HG02571 (cell line): Measurements from ENCODE around the gene TUB.
A peak's percentile ranks its signal among the peaks of the same experiment; 100 is the strongest.

Experiments used
- ATAC-seq: cut with Tn5 transposase; IDR thresholded peaks from one replicate; pipeline ENCODE4 v1.9.1; 2021; ENCODE audit warnings: mild to moderate bottlenecking, moderate library complexity; ENCODE audit not compliant: unreplicated experiment

Gene TUB

DNA sequence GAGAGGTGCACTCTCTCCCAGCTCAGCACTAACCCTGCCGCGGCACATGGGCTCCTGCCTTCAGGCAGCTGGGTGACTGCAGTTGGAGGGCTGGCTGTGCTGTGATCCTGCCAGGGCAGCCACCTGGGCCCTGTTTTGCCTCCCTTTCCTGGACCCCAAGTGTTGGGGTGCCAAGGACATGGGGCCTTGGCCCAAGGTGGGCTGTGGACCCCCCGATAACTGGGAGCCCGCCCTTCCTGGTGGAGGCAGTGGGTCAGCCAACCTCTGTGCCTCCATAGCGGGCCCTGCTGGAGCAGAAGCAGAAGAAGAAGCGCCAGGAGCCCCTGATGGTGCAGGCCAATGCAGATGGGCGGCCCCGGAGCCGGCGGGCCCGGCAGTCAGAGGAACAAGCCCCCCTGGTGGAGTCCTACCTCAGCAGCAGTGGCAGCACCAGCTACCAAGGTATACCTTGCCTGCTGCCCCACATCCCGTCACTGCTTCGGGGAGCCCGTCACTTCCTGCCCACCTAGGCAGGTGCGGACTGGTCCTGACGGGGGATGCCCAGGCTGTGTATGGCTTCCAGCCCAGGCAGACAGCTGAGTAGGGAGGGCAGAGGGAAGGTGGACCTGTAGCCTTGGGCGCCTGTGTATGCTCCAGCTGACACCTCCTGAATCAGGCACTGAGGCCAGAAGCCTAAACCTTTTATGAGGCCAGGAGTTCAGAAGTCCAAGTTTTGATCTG lies 8.9 kb downstream of the TUB start:
- ATAC-seq: no peak

DNA sequence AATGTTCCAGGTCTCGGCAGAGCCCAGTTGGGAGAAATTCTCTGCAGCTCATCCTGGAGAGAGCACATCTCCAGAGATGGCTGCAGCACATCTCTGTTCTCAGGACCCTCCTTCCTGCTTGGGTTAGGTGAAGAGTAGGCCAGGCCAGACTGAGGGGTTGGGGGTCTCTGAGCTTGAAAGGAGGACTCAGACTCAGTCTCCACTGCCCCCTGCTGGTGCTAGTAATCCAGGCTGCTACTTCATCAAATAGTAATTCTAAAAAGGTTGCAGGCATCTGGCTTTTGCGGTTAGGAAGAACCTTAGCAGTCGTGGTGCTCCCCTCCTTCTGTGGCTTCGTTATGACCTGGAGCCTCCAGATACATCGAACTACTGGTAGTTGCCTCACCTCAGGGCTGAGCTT lies 9.7 kb downstream of the TUB start:
- no peak for ATAC-seq

DNA sequence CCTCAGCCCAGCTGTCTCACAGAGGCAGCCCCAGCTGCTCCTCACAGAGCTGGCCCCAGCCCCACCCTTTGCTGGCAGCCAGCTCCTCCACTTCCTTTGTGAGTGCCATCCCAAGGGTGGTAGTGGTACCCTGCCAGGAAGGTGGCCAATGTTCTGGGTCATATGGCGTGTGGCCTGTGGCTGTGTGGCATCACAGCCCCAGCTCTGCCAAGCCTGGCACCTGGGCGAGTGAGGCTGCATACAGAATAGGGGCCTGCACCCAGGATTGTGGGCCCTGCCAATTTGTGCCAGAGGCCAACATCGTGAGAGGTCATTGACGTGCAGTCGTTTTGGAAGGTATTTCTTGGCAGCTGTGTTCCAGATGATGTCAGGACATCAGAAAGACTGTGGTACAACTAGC lies 10.7 kb downstream of the TUB start:
- no peak for ATAC-seq

DNA sequence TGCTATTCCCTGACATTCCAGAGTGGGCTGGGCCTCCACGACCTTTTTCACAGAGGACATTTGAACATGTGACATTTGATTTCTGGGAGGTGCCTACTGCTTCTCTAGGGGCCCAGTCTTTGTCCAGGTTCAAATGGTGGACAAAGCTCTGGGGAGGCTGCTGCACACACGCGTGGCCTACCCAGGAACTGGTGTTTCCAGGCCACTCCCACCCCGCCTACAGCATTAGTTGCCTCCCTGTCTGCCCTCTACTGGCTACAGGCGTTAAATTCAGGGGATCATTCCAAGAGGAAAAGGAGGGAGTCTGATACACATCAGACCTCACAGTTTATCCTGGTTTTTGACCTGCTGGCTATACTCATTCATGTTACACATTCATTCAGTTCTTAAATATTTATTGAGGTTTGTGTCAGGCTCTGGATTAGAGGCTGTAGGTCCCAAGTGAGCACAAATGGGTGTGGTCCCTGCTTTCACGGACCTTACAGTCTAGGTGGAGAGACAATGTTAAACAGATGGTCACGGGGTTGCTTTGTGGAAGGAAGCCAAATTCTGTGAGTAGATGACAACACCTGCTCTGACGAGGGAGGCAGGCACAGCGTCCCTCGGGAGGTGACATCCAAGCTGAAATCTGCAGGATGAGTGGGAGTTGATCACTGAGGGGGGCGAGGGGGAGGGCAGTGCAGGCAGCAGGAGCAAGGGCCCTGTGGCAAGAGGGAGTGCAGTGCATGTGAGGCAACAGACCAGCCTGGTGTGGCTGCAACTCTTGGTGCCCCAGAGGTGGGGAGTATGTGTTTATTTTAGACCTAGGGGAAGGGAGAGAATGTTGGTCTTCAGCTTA lies 11.8 kb downstream of the TUB start:
- peak; percentile 62 for ATAC-seq

DNA sequence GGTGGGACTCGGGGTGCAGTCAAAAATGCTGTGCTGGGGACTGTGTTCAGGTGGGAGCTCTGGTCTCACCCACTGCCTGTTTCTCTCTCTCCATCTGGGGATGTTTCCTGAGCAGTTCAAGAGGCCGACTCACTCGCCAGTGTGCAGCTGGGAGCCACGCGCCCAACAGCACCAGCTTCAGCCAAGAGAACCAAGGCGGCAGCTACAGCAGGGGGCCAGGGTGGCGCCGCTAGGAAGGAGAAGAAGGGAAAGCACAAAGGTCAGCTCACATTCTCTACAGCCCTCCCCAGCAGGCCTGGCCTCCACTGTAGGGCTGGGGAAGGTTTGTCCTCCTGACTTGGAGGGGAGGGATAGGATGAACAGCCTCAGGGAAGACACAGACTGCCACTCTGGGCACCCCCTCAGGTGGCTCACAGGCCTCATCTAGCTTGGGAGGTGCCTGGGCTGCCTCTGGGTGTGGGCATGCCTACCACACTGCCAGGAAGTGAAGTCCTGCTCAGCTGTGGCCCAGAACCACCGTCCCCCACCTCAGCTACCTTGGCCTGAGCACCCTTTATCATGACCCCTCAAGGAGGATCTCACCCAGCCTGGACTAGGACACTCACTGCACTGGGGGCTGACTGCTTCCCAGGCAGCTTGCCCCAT lies 13.0 kb downstream of the TUB start:
- no peak for ATAC-seq

DNA sequence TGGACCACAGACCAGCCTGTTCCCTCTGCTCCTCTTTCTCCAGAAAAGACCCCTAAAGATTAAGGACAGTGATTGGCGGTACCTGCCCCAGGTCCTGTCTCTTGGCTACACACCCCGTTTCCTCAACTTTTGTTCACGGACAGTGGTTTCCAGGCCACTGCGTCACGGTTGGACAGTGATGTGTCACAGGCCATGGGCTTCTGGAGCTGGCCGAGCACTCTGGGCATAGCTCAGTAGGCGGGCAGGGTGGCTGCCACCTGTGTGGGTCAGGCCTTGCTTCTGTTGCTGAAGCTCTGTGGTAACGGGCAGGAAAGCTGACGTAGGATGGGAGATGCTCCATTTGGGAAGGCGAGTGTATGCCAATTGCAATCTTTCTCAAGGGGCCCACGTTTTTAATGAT lies 13.6 kb downstream of the TUB start:
- ATAC-seq: no peak

DNA sequence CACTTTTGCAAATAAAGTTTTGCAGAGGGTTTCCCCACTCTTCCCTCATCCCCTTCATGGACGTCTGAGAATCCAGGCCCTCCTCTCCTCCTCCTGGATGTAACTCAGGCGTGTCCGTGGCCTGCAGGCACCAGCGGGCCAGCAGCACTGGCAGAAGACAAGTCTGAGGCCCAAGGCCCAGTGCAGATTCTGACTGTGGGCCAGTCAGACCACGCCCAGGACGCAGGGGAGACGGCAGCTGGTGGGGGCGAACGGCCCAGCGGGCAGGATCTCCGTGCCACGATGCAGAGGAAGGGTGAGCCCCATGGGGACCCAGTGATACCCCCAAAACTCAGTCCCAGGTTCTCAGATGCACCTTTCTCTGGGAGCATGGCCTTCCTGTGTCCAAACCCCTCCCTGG lies 14.4 kb downstream of the TUB start:
- ATAC-seq: no peak

DNA sequence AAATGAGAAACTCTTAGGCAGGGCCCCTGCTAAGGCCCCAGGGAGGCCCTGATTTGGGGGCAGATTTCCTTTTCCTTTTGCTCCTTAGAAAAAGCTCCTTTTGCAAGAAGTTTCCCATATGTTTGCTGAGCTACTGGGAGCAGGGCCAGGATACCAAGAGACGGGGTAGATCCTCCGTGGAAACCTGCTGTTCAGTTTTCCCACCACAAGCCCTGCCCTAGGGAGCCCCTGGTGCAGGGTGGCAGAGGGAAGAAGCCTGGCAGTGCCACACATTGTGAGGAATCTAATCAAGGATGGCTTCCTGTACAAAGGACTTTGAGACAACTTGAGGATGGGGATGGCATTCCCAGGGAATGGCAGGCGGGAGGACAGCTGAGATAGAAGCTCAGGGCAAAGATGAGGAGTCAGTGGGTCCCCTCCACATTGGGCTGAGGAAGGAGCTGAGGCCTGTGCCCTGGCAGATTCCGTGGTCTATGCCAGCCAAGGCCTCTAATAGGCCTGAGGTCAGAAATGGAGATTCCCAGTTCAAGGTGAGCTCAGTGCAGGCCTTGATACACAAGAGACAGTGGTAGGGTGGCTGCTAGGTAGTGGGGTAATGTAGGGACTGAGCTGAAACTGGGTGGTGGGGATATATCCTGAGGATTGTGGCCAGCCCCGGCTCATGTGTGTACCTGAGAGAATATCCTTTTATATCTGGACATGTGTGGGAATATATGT lies 15.0 kb downstream of the TUB start:
- no peak for ATAC-seq

DNA sequence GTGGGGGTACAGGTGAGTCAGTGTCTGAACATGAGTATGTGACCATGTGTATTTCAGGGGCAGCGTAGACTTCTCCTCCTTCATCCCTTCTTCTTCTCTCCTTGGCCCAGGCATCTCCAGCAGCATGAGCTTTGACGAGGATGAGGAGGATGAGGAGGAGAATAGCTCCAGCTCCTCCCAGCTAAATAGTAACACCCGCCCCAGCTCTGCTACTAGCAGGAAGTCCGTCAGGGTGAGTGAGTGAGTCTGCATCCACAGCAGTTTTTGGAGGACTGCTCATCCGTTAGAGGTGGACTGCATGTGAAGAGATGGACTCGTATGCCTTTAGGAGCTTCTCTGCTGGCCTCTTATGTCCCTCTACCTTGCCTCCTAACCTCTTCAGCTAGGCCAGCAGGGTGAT lies 15.6 kb downstream of the TUB start:
- no peak for ATAC-seq

DNA sequence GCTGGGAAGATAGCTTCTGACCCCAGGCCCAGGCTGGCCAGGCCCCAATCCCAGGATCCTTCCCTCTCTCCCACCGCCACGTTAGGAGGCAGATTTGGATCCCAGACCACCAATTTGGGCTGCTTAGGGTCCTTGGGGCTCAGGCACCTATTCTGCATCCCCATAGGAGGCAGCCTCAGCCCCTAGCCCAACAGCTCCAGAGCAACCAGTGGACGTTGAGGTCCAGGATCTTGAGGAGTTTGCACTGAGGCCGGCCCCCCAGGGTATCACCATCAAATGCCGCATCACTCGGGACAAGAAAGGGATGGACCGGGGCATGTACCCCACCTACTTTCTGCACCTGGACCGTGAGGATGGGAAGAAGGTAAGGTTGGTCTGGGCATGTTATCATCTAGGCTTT lies 16.1 kb downstream of the TUB start:
- ATAC-seq: no peak

DNA sequence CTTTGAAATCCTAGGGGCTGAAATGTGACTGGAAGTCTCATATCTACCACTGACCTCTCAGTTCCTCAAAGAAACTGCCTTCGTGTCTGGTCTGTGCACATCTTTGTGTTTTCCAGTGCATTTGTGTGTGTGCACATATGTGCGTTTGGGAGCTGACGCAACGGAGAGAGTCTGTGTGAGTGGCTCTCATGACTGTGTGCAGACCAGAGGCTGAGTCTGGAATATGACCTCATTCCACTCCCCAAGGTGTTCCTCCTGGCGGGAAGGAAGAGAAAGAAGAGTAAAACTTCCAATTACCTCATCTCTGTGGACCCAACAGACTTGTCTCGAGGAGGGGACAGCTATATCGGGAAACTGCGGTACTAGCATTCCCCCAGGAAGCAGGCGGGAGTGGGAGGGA lies 16.5 kb downstream of the TUB start:
- ATAC-seq: no peak

DNA sequence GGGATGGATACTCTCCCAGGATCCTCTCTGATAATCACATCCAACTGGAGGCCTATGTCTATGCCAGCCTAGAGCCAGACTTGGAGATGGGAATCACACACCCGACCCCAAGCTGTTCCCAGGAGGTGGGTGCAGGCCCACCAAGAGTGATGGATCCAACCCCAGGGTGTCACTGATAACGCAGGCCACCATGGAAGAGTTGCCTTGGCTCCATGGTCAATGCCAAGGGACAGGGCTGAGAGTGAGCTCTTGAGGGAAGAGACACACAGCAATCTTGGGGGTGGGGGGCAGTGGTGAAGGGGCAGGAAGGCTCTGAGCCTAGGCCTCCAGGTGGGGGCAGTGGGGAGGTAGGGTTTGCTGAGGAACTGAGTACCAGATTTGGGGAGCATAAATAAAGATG lies 16.9 kb downstream of the TUB start:
- no peak for ATAC-seq

DNA sequence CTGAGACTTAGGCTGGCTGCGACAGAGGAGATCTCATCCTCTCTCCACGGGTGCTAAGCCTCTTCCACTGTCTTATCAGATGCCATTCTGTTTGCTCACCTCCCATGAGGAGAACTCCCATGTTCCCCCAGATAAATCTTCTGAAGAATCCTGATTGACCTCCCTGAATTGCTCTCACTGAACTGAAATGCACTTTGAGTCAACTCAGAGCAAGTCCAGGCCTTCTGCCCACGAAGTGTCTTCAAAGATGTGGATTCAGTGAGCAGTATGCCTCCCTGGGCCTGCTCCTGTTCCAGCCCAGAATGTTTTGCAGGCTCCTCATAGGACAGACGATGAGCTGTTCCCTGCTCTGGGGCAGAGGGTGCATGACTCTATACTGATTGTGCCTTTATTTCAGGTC lies 17.4 kb downstream of the TUB start:
- ATAC-seq: no peak

DNA sequence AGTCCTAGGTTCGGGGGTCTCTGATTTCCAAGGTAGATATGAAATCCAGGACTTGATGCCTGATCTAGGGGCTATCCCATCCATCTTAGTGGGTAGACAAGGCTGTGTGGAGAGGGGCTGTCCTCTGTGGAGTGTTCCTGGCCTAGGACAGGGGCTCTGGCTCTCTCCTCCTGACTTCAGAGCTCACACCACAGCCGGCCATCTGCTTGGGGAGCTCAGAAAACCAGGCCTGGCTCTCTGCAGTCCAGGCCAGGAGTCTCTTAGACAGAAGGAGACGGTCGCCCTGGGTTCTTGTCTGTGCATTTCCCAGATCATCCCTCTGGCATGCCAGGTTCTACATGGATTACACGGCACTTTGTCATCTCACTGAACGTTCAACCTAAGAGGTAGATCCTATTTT lies 17.9 kb downstream of the TUB start:
- no peak for ATAC-seq

DNA sequence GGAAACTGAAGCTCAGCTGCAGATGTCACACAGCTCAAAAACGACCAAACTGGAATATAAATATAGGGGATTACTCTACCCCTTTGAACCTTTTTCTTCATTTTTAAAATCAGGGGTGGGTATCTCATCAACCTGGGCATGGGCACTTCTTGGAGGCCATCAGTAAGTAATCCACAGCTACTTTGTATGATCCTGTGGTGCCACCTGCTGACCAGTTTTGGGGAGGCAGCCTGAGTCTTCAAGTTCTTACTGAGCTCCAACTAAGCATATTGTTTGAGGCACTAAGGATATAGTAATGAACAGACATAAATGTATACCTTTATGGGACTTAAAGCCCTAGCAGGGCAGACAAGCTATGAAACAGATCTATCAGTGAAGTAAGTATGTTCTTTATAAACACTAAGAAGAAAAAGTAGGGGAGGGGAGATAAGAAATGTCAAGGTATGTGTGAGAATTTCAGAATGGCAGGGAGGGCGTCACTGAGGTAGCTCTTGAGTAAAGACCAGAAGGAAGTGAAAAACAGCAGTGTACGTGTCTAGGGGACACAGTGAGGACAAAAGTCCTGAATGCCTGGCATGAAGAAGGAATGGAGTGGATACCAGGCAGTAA lies 18.4 kb downstream of the TUB start:
- peak; percentile 58 for ATAC-seq

DNA sequence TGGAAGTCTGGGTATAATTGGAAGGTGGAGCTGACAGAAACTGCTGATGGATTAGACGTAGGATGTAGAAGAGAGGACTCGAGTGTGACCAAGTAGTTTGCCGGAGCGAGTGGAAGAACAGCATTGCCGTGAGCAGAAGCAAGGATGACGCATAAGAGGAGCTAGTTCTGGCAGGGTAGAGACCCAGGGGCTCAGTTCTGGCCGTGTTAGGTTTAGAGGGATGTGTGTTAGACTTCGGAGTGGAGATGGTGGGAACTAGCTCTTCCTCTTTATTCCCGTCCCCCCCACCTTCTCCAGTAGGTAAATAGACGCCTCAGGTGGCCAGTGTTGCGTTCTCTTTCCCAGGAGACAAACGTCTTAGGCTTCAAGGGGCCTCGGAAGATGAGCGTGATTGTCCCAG lies 19.1 kb downstream of the TUB start:
- ATAC-seq: no peak

DNA sequence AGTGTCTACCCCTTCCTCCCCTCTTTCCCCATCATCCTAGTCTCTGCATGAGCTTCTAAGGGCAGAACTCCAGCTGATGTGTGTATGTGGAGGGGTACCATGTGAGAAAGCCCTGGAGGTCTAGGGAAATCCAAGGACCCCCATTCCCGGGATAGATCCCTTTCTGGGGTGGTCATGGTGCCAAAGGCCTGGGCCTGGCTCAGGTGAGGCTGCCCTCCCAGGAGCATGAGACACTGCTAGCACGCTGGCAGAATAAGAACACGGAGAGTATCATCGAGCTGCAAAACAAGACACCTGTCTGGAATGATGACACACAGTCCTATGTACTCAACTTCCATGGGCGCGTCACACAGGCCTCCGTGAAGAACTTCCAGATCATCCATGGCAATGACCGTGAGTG lies 19.6 kb downstream of the TUB start:
- no peak for ATAC-seq

DNA sequence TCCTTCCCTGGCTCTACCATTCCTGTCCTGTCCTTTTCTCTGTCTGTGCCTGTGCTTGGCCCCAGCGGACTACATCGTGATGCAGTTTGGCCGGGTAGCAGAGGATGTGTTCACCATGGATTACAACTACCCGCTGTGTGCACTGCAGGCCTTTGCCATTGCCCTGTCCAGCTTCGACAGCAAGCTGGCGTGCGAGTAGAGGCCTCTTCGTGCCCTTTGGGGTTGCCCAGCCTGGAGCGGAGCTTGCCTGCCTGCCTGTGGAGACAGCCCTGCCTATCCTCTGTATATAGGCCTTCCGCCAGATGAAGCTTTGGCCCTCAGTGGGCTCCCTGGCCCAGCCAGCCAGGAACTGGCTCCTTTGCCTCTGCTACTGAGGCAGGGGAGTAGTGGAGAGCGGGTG lies 20.4 kb downstream of the TUB start:
- no peak for ATAC-seq

DNA sequence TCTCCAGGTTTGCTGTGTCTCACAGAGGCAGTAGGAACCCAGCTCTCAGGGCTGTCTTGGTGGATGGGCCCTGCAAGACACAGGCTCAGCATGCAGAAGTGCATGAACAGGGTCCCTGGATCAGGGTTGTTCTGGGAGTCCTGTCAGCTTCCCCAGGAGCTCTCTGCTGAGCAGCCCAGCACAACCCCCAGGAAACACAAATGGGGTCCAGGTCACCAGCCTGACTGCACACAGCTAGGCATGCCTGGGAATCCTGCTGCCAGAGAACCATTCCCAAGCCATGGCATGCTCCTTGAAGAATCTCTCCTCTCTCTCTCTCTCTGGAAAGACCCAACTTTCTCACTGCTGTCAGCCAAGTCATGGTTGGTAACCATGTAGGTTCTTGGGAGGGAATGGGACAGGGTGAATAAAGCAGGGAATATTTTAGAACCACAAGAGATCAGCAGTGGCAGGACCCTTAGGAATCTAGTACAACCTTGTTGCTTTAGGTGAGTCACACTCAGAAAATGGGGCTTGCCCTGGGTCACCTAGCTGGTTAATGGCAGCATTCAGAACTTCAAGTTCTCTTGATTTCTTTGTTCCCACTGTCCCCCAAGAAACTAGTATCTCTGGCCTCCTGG lies 21.4 kb downstream of the TUB start:
- ATAC-seq: no peak

DNA sequence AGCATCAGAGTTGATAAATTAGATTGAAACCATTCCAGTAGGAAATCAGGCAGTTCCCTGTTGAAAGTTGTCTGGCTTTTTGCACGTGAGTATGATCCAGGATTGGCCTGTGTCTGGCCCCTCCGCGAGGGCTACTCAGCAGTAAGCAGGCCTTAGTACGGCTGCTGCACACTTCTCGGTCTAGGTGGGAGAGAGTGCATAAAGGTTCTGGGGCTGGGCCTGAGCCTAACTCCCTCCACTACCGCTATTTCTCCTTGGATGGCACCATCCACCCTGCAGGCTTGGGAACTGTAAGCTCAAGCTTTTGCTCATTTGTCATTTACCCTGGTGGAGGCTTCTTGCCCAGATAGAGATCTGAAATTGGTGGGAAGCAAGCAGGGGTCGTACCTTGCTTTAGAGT lies 22.0 kb downstream of the TUB start:
- no peak for ATAC-seq

DNA sequence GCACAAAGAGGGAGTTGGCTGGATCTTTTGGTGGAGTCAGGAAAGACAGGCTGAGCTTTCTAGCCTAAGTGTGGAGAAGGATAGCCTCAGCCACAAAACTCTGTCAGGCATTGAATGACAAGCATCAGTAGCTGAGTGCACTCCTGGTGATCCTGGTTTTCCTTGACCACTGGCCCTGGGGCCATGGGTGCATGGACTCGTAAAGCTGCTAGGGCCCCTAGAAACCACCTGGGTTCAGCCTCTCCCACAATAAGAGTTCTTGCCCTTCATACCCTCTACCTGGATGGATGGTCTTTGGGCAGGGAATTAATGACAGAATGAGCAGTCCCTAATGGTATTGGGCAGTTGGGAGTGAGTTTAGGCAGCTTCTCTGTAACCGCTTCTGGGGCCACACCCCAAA lies 22.9 kb downstream of the TUB start:
- no peak for ATAC-seq
